Neural cell (in vitro differentiated cells): Measurements from ENCODE around the gene CLEC20A. TPM values are rescaled to one million over a fixed set of nuclear protein-coding genes. Genes with fewer than 3 reads are reported as not detected.

Experiments used
- H2AFZ ChIP-seq: fragments of 200-600, 300-800 bp; sonication (generic), shearing (Covaris generic); 2 replicates; pipeline ENCODE4 v1.6.0; 2014; ENCODE audit warnings: low read depth, mild to moderate bottlenecking, antibody characterized with exemption, low read length, moderate library complexity
- H3F3A ChIP-seq: fragments of 200-600 bp; shearing (Covaris generic); 2 replicates; pipeline ENCODE4 v1.6.1; 2016; ENCODE audit warnings: mild to moderate bottlenecking, moderate library complexity, mixed read lengths, antibody characterized with exemption, low read length; ENCODE audit not compliant: insufficient read depth, poor library complexity, severe bottlenecking
- H3K27ac ChIP-seq: fragments of 200-600, 300-800 bp; sonication (generic), shearing (Covaris generic); 2 replicates; pipeline ENCODE4 v1.5.1; 2014; ENCODE audit warnings: mild to moderate bottlenecking, low read length, moderate library complexity
- H3K27me3 ChIP-seq: fragments of 300-800, 200-600 bp; sonication (generic), shearing (Covaris generic); 2 replicates; pipeline ENCODE4 v1.6.0; 2014; ENCODE audit warnings: mild to moderate bottlenecking, low read depth, low read length, moderate library complexity; ENCODE audit not compliant: insufficient read depth
- H3K36me3 ChIP-seq: fragments of 300-800, 200-600 bp; sonication (generic), shearing (Covaris generic); 2 replicates; pipeline ENCODE4 v1.5.1; 2014; ENCODE audit warnings: mild to moderate bottlenecking, antibody characterized with exemption, low read length, moderate library complexity; ENCODE audit not compliant: insufficient read depth
- H3K4me2 ChIP-seq: fragments of 300-800, 200-600 bp; sonication (generic), shearing (Covaris generic); 2 replicates; pipeline ENCODE4 v1.6.0; 2014; ENCODE audit warnings: mild to moderate bottlenecking, low read length
- H3K4me3 ChIP-seq: fragments of 300-800, 200-600 bp; sonication (generic), shearing (Covaris generic); 2 replicates; pipeline ENCODE4 v1.5.1; 2014; ENCODE audit warnings: mild to moderate bottlenecking, low read length, moderate library complexity
- H3K79me2 ChIP-seq: fragments of 200-600 bp; shearing (Covaris generic); replicated peaks from 2 replicates; pipeline ENCODE4 v1.6.0; 2014; ENCODE audit warnings: mild to moderate bottlenecking, low read length, moderate library complexity; ENCODE audit not compliant: insufficient read depth
- H3K9ac ChIP-seq: fragments of 300-800, 200-600 bp; sonication (generic), shearing (Covaris generic); 2 replicates; pipeline ENCODE4 v1.6.1; 2016; ENCODE audit warnings: mild to moderate bottlenecking, low read length, mixed read lengths
- H3K9me2 ChIP-seq: fragments of 200-600 bp; shearing (Covaris generic); 2 replicates; pipeline ENCODE4 v1.6.1; 2016; ENCODE audit warnings: mild to moderate bottlenecking, low read length, mixed read lengths; ENCODE audit not compliant: insufficient read depth
- H3K9me3 ChIP-seq: fragments of 200-600, 300-800 bp; sonication (generic), shearing (Covaris generic); 2 replicates; pipeline ENCODE4 v1.6.1; 2016; ENCODE audit warnings: mild to moderate bottlenecking, mixed run types, low read length, moderate library complexity, mixed read lengths
- H4K20me1 ChIP-seq: fragments of 200-600 bp; shearing (Covaris generic); 2 replicates; pipeline ENCODE4 v1.6.1; 2016; ENCODE audit warnings: mild to moderate bottlenecking, mixed run types; ENCODE audit not compliant: insufficient read depth
- EP300 ChIP-seq: fragments of 450-650 bp; conservative IDR thresholded peaks from 2 replicates; pipeline ENCODE4 v1.6.1; 2014; ENCODE audit warnings: antibody characterized with exemption, mild to moderate bottlenecking, moderate library complexity; ENCODE audit not compliant: poor library complexity, severe bottlenecking
- EZH2 ChIP-seq: fragments of 200-600, 300-800 bp; shearing (Covaris generic), sonication (generic); IDR thresholded peaks from 2 replicates; pipeline ENCODE4 v1.6.1; 2014; ENCODE audit warnings: antibody characterized with exemption, low read length, borderline replicate concordance, mild to moderate bottlenecking; ENCODE audit not compliant: insufficient read depth, poor library complexity, severe bottlenecking
- MXI1 ChIP-seq: fragments of 450-650 bp; conservative IDR thresholded peaks from 2 replicates; pipeline ENCODE4 v1.6.1; 2014; ENCODE audit warnings: antibody characterized with exemption, mild to moderate bottlenecking; ENCODE audit not compliant: poor library complexity, severe bottlenecking
- POLR2AphosphoS5 ChIP-seq: IDR thresholded peaks from 2 replicates; pipeline ENCODE4 v1.6.1; 2012
- RAD21 ChIP-seq: fragments of 450-650 bp; conservative IDR thresholded peaks from 2 replicates; pipeline ENCODE4 v1.6.1; 2014; ENCODE audit warnings: antibody characterized with exemption, mild to moderate bottlenecking, moderate library complexity
- REST ChIP-seq: IDR thresholded peaks from 2 replicates; pipeline ENCODE4 v1.6.1; 2012; ENCODE audit warnings: borderline replicate concordance
- SMC3 ChIP-seq: fragments of 450-650 bp; conservative IDR thresholded peaks from 2 replicates; pipeline ENCODE4 v1.6.1; 2014; ENCODE audit warnings: antibody characterized with exemption, mild to moderate bottlenecking, moderate library complexity; ENCODE audit not compliant: poor library complexity
- TAF1 ChIP-seq: IDR thresholded peaks from 2 replicates; pipeline ENCODE4 v1.6.1; 2012; ENCODE audit warnings: low read depth
- polyA plus RNA-seq: library from polyadenylated mRNA; depleted of rRNA; stranded (reverse); fragments of >200 nt; gene quantifications from 2 replicates; pipeline ENCODE4 v1.2.3, GENCODE V29; 2014
- TF ChIP-seq, protein P1 (sequence below): fragments of 450-650 bp; IDR thresholded peaks from 2 replicates; pipeline ENCODE4 v1.5.1; 2014; ENCODE audit warnings: antibody characterized with exemption, mild to moderate bottlenecking, moderate library complexity; ENCODE audit not compliant: poor library complexity, severe bottlenecking

Gene CLEC20A
- polyA plus RNA-seq, 1 donor from 2014 or later = 0.78 TPM

- Histone ChIP-seq H3K4me3 (peak overlapping the region; percentile 79), H3K9me2 (no peaks in the 10 kb centered on the region), H3K9ac (peak overlapping the region; percentile 77), H3K79me2 (no peaks in the 10 kb centered on the region), H3K27me3 (no peaks in the 10 kb centered on the region), H3F3A (no peaks in the 10 kb centered on the region), H3K9me3 (no peaks in the 10 kb centered on the region), H2AFZ (peak overlapping the region; percentile 87), H4K20me1 (no peaks in the 10 kb centered on the region), H3K27ac (peak overlapping the region; percentile 70), H3K4me2 (peak overlapping the region; percentile 55), H3K36me3 (no peaks in the 10 kb centered on the region)
- TF ChIP-seq RAD21 (no peak), REST (no peak), TAF1 (no peak), POLR2AphosphoS5 (no peak), SMC3 (no peak), MXI1 (no peak), EZH2 (no peak), EP300 (no peak)
- TF ChIP-seq, protein P1, sequence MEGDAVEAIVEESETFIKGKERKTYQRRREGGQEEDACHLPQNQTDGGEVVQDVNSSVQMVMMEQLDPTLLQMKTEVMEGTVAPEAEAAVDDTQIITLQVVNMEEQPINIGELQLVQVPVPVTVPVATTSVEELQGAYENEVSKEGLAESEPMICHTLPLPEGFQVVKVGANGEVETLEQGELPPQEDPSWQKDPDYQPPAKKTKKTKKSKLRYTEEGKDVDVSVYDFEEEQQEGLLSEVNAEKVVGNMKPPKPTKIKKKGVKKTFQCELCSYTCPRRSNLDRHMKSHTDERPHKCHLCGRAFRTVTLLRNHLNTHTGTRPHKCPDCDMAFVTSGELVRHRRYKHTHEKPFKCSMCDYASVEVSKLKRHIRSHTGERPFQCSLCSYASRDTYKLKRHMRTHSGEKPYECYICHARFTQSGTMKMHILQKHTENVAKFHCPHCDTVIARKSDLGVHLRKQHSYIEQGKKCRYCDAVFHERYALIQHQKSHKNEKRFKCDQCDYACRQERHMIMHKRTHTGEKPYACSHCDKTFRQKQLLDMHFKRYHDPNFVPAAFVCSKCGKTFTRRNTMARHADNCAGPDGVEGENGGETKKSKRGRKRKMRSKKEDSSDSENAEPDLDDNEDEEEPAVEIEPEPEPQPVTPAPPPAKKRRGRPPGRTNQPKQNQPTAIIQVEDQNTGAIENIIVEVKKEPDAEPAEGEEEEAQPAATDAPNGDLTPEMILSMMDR = no peak
Measured at GRCh38 chr1:178543290-178543607, 46.5 kb upstream of the CLEC20A start.

DNA sequence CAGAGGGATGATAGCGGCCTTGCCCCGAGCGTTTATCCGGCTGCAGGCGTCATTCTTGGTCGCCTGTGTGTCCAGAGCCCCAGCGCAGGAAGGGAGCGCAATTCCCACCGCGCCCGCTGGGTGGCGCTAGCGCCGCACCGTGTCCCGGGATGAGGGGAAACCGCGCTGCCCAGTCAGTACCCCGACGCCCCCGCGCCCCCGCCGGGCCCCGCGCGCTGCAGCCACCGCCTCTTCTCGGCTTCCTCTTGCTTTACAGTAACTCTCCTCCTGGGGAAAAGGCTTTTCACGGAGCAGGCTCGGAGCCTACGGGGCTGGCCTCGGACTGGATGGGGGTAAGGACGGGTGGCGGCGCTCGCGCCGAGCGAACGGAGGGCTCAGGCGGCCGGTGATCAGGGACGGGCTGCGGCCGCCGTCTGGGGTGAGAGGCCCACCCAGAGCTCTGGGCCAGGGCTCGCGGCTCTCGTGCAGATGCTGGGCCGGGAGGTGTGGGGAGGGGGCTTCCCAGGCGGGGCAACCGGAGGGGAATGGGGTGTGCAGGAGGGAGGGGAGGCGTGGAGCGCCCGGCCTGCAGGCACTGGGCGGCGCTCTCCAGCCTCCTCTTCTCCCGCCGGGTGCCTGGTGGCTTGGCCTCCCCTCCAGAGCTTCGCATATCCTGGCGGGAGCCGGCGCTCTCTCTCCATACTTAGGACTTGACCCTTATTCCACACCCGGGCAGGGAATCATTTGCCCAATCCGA is 46.0 kb upstream of the CLEC20A start:
- Histone ChIP-seq H2AFZ (peak overlapping the region; percentile 87), H3K27me3 (no peaks in the 10 kb centered on the region), H4K20me1 (no peaks in the 10 kb centered on the region), H3K36me3 (no peaks in the 10 kb centered on the region), H3K9me2 (no peaks in the 10 kb centered on the region), H3K4me2 (peak overlapping the region; percentile 55), H3K27ac (peak overlapping the region; percentile 70), H3K4me3 (peak overlapping the region; percentile 79), H3K79me2 (no peaks in the 10 kb centered on the region), H3K9ac (peak overlapping the region; percentile 77), H3K9me3 (no peaks in the 10 kb centered on the region), H3F3A (no peaks in the 10 kb centered on the region)
- TF ChIP-seq EP300 = peak; percentile 29
- TF ChIP-seq EZH2 = no peak
- peak; percentile 92 for TF ChIP-seq RAD21
- TF ChIP-seq SMC3 = peak; percentile 88
- TF ChIP-seq REST = no peak
- no peak for TF ChIP-seq MXI1
- TF ChIP-seq, protein P1 = peak; percentile 95
- TF ChIP-seq TAF1 = peak; percentile 51
- peak; percentile 58 for TF ChIP-seq POLR2AphosphoS5
